LNCaP clone FGC (cell line): ENCODE measurements around the gene XRRA1.
"Not testable (repeated sequence)": the region's sequence is repeated elsewhere in the genome, so short reads cannot be mapped to it uniquely, and the experiment has no call there.

Source experiments
- DNase-seq: peaks from one replicate; pipeline ENCODE4 v3.0.0-alpha.2; 2011; ENCODE audit warnings: low read depth
- H3K4me3 ChIP-seq: 2 replicates; pipeline ENCODE4 v1.5.1; 2011; ENCODE audit warnings: mild to moderate bottlenecking, low read depth, low read length, control low read depth
- TF ChIP-seq, protein P1 (sequence below): IDR thresholded peaks from 2 replicates; pipeline ENCODE4 v1.5.1; 2012; ENCODE audit warnings: mild to moderate bottlenecking; ENCODE audit not compliant: control insufficient read depth, insufficient read depth; ENCODE audit errors: extremely low read depth

Gene XRRA1, protein sequence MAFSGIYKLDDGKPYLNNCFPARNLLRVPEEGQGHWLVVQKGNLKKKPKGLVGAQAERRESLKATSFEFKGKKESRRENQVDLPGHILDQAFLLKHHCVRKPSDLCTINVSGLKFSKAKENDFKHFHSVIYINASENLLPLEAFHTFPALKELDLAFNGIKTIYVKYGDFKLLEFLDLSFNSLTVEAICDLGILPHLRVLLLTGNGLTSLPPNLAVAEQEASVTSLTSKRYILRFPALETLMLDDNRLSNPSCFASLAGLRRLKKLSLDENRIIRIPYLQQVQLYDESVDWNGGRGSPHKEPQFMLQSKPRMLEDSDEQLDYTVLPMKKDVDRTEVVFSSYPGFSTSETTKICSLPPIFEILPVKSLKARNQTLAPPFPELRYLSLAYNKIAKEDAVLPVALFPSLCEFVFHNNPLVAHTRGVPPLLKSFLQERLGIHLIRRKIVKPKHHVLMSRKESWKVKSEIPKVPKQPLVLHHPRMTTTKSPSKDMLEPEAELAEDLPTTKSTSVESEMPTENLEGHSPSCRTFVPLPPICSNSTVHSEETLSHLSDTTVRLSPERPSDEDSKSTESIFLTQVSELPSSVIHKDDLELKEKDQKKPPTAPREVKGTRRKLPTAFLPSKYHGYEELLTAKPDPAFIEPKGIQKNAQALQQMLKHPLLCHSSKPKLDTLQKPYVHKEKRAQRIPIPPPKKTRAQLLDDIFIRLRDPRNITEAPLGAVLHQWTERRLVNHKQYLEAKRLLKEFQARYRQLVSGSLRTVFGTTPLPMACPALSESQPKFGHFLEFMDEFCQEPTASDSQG

DNA sequence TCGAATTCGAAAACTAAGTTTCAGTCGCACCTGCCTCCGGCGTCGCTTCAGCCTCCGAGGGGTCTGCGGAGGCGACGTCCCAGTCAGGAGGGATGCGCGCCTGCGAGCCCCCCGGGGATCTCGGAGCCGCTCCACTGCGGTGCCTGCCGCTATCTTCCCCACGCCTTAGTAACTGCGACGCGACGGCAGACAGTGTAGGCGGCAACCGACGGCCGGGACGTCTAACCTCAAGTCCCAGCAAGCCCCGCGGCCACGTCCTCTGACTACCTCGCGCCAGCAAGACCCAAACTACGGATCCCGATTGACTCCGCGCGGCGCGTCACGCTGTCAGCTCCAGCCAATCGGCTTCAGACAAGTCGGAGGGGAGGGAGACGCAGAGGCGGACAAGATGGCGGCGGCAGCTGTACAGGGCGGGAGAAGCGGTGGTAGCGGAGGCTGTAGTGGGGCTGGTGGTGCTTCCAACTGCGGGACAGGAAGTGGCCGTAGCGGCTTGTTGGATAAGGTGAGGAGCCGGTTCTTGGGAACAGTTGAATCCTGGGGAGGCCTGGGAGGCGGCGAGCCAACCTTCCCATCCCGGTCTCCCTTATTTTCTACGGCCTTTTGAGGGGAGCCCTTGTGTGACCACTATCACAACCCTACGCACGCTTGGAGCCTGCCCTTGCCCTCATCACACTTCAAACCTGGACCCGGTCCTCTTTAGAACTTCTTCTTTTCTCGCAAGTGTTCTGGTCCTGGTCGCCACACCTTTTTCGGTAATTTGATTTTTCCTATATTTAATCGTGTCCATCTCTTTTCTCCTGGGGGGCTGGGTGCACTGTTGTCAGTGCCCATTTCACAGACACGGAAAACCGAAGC, at the start of gene XRRA1, which contains the start of gene SPCS2:
Gene XRRA1 (minus strand): TSS at position 194 of the 855 bp plus-strand sequence. CDS start 8,213 bp downstream, outside the sequence.
Gene SPCS2 (plus strand): TSS at position 369 of the 855 bp plus-strand sequence. CDS start 20 bp downstream, at position 389.
- DNase-seq = peak; percentile 97
- TF ChIP-seq, protein P1, sequence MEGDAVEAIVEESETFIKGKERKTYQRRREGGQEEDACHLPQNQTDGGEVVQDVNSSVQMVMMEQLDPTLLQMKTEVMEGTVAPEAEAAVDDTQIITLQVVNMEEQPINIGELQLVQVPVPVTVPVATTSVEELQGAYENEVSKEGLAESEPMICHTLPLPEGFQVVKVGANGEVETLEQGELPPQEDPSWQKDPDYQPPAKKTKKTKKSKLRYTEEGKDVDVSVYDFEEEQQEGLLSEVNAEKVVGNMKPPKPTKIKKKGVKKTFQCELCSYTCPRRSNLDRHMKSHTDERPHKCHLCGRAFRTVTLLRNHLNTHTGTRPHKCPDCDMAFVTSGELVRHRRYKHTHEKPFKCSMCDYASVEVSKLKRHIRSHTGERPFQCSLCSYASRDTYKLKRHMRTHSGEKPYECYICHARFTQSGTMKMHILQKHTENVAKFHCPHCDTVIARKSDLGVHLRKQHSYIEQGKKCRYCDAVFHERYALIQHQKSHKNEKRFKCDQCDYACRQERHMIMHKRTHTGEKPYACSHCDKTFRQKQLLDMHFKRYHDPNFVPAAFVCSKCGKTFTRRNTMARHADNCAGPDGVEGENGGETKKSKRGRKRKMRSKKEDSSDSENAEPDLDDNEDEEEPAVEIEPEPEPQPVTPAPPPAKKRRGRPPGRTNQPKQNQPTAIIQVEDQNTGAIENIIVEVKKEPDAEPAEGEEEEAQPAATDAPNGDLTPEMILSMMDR = no peak
- peak within 1 kb of the TSS; percentile 92 for H3K4me3 ChIP-seq

DNA sequence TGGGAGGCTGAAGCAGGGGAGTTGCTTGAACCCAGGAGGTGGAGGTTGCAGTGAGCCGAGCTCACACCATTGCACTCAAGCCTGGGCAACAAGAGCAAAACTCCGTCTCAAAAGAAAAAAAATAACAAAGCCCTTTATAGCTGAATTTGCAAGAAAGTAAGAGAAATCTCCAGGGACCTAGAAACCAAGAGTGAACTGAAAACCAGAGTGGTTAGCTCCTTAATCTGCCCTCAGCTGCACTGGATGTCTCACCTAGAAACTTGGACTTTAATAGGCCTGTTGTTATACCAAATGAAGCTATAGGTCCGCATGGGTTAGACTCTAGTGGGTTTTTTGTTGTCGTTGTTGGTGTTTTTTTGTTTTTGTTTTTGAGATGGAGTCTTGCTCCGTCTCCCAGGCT, 44.0 kb upstream of the XRRA1 start:
- TF ChIP-seq, protein P1 = no peak
- no peak overlapping the region for H3K4me3 ChIP-seq
- DNase-seq = no peak

DNA sequence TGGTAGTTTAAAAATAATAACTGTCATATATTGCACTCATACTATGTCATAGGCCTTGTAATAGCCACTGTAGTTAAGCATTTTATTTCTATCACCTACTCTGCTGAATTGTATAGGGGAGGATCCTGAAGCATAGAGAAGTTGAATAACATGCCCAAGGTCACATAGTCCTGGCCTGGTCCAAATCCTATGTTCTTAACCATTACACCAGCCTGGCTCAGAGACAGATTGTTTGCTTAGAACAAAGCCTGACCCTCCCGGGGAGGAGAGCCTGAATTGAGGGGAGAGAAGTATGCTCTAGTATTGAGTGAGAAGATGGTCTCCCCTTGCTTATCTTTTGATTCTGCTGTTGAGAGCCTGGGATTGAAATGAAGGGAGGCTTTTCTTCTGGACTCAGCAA, 42.0 kb upstream of the XRRA1 start:
- DNase-seq = no peak
- H3K4me3 ChIP-seq = no peak overlapping the region
- TF ChIP-seq, protein P1 = no peak

DNA sequence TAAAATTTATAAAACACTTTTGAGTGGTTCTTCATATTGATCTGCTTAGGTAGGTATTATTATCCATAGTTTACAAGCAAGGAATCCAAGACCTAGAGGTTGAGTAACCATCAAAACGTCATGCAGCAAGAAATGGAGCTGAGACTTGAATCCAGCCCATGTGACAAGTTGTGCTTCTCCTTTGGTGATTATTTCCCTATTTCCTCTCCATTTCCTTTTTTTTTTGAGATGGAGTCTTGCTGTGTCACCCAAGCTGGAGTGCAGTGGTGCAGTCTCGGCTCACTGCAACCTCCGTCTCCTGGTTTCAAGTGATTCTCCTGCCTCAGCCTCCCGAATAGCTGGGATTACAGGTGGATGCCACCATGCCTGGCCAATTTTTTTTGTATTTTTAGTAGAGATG, 41.3 kb upstream of the XRRA1 start:
- not testable (repeated sequence) for H3K4me3 ChIP-seq, DNase-seq

DNA sequence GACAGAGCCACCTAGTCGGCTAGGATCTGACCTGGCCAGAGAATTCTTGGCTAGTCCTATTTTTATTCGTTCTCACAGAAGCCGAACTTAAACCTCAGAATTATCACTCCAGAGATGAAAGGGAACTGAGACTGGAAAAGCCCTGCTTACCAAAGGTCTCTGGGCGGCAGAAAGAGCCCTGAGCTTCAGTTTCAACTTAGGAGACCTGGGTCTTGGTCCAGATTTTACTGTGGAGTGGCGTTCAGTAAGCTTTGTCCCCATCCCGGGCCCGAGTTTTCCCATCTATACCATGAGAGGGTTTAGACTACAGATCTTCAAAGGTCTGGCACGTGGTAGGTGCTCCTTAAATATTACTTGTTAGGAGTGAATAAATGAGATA, 40.4 kb upstream of the XRRA1 start:
- TF ChIP-seq, protein P1 = no peak
- H3K4me3 ChIP-seq = peak overlapping the region; percentile 81
- DNase-seq = no peak

DNA sequence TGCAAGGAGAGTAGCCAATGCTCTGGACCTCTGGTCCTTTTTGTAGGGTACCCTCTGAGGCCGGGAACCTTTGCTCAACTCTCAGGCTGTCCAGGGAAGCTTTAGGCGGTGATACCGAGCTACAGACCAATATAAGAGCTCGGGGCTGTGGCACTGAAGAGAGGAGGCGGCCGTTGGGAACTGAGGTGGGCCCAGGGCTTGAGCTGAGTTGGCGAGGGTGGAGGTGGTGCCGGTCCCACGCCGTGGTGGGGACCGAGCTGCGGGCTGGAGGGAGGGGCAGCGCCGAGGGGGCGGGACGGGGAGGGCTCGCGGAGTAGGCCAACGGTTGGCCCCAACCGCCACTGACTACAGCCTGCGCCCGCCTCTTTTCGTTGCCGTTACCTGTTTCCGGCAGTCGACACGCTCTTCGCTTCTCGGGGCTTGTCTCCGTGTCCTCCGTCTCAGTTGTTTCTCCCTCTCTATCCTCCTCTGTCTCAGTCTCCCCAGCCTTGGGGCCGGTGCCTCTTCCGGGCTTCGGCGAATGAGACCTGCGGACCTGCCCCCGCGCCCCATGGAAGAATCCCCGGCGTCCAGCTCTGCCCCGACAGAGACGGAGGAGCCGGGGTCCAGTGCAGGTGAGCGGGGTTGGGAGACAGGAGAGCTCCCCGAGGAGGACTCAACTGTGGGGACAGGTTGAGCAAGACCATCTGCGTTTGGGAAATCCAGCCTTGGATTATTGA, 39.8 kb upstream of the XRRA1 start, which contains the start of gene NEU3:
Gene NEU3 (plus strand): TSS at position 393 of the 719 bp plus-strand sequence. CDS start 128 bp downstream, at position 521.
- no peak for DNase-seq
- TF ChIP-seq, protein P1 = no peak
- peak within 1 kb of the TSS; percentile 81 for H3K4me3 ChIP-seq
